Smooth muscle cell (in vitro differentiated cells): ENCODE results near the gene RAP2A. TPM values are rescaled to one million over a fixed set of nuclear protein-coding genes. Genes with fewer than 3 reads are reported as not detected.

Experiments used
- DNase-seq: peaks from one replicate; lab custom pipeline; 2025; ENCODE audit not compliant: unreplicated experiment; lab: John Stamatoyannopoulos, UW
- H2AFZ ChIP-seq: fragments of 200-600 bp; sonication (generic); 2 replicates; pipeline ENCODE4 v1.6.0; 2016; ENCODE audit warnings: antibody characterized with exemption, low read depth, mild to moderate bottlenecking
- H3F3A ChIP-seq: fragments of 200-600 bp; sonication (generic); 2 replicates; pipeline ENCODE4 v1.6.0; 2017; ENCODE audit warnings: antibody characterized with exemption, low read depth
- H3K27ac ChIP-seq: fragments of 200-600 bp; sonication (generic); 2 replicates; pipeline ENCODE4 v1.5.1; 2016; ENCODE audit warnings: low read depth, mild to moderate bottlenecking
- H3K27me3 ChIP-seq: fragments of 200-600 bp; sonication (generic); 2 replicates; pipeline ENCODE4 v1.6.1; 2016; ENCODE audit warnings: low read depth, mild to moderate bottlenecking
- H3K36me3 ChIP-seq: fragments of 200-600 bp; sonication (generic); 2 replicates; pipeline ENCODE4 v1.5.1; 2016; ENCODE audit warnings: low read depth
- H3K4me1 ChIP-seq: fragments of 200-600 bp; sonication (generic); 2 replicates; pipeline ENCODE4 v1.5.1; 2016; ENCODE audit warnings: low read depth
- H3K4me2 ChIP-seq: fragments of 200-600 bp; sonication (generic); 2 replicates; pipeline ENCODE4 v1.6.0; 2016; ENCODE audit warnings: mild to moderate bottlenecking
- H3K4me3 ChIP-seq: fragments of 200-600 bp; sonication (generic); 2 replicates; pipeline ENCODE4 v1.5.1; 2016; ENCODE audit warnings: mild to moderate bottlenecking
- H3K79me2 ChIP-seq: fragments of 200-600 bp; sonication (generic); 2 replicates; pipeline ENCODE4 v1.6.0; 2016; ENCODE audit warnings: low read depth, mild to moderate bottlenecking
- H3K9ac ChIP-seq: fragments of 200-600 bp; sonication (generic); 2 replicates; pipeline ENCODE4 v1.6.0; 2016; ENCODE audit warnings: low read depth
- H3K9me3 ChIP-seq: fragments of 200-600 bp; sonication (generic); replicated peaks from 2 replicates; pipeline ENCODE4 v1.5.1; 2016; ENCODE audit warnings: low read depth
- H4K20me1 ChIP-seq: fragments of 200-600 bp; sonication (generic); 2 replicates; pipeline ENCODE4 v1.6.0; 2016; ENCODE audit warnings: low read depth
- WGBS: methylation state at CpG from one replicate; pipeline ENCODE4 v1.1.7; 2016; ENCODE audit warnings: low lambda C conversion rate; 5-methylcytosine and 5-hydroxymethylcytosine counted together
- polyA plus RNA-seq: library from polyadenylated mRNA; unstranded; fragments of >200 nt; fragmentation: Nextera tagmentation; extraction: Ambion mirVana; gene quantifications from 2 replicates; pipeline ENCODE4 v1.2.1, GENCODE V29; 2016
- total RNA-seq: library from RNA; depleted of rRNA; stranded (reverse); fragments of >200 nt; gene quantifications from 2 replicates; pipeline ENCODE4 v1.2.3, GENCODE V29; 2014
- TF ChIP-seq, protein P1 (sequence below): fragments of 200-600 bp; sonication (generic); IDR thresholded peaks from 2 replicates; pipeline ENCODE4 v1.5.1; 2017; ENCODE audit warnings: borderline replicate concordance, mild to moderate bottlenecking, antibody characterized with exemption; ENCODE audit not compliant: insufficient read depth, poor library complexity, severe bottlenecking

The RAP2A gene
- total and polyA plus RNA-seq, 2 experiments from 2014 or later, result 8.5 to 24.1 TPM

DNA sequence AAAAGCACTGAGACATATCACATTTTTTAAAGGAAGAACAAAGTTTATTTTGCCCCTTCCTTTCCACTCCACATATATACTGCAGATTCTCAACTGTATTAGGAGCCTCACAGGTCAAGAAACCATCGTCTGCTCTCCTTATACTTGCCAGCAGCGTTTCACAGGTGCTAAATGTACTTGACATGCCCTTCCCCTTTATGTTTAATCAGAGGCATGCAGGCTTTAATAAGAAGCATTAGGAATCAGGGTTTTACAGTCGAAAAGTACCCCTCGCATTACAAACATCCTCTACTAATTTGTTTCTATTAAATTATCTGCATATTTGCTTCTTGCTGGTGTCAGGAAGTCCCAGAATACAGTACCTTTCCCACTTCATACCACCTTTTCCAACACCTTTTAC, 3.7 kb upstream of the RAP2A start:
- H3K4me2 ChIP-seq, result peak overlapping the region; percentile 12
- TF ChIP-seq, protein P1, sequence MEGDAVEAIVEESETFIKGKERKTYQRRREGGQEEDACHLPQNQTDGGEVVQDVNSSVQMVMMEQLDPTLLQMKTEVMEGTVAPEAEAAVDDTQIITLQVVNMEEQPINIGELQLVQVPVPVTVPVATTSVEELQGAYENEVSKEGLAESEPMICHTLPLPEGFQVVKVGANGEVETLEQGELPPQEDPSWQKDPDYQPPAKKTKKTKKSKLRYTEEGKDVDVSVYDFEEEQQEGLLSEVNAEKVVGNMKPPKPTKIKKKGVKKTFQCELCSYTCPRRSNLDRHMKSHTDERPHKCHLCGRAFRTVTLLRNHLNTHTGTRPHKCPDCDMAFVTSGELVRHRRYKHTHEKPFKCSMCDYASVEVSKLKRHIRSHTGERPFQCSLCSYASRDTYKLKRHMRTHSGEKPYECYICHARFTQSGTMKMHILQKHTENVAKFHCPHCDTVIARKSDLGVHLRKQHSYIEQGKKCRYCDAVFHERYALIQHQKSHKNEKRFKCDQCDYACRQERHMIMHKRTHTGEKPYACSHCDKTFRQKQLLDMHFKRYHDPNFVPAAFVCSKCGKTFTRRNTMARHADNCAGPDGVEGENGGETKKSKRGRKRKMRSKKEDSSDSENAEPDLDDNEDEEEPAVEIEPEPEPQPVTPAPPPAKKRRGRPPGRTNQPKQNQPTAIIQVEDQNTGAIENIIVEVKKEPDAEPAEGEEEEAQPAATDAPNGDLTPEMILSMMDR, result no peak
- no peaks in the 10 kb centered on the region for H3K9me3 ChIP-seq
- H3K79me2 ChIP-seq, result peaks cover 10% of the 10 kb centered on the region
- H3K4me1 ChIP-seq, result peaks cover 11% of the 10 kb centered on the region
- H2AFZ ChIP-seq, result no peak overlapping the region
- no peak for DNase-seq
- H4K20me1 ChIP-seq, result no peaks in the 10 kb centered on the region
- no peaks in the 10 kb centered on the region for H3F3A ChIP-seq
- H3K27me3 ChIP-seq, result no peaks in the 10 kb centered on the region
- 88% methylated on average over 4 of the region's 4 CpGs for WGBS
- H3K36me3 ChIP-seq, result no peaks in the 10 kb centered on the region
- H3K27ac ChIP-seq, result no peak overlapping the region
- H3K4me3 ChIP-seq, result no peak overlapping the region
- H3K9ac ChIP-seq, result no peak overlapping the region

DNA sequence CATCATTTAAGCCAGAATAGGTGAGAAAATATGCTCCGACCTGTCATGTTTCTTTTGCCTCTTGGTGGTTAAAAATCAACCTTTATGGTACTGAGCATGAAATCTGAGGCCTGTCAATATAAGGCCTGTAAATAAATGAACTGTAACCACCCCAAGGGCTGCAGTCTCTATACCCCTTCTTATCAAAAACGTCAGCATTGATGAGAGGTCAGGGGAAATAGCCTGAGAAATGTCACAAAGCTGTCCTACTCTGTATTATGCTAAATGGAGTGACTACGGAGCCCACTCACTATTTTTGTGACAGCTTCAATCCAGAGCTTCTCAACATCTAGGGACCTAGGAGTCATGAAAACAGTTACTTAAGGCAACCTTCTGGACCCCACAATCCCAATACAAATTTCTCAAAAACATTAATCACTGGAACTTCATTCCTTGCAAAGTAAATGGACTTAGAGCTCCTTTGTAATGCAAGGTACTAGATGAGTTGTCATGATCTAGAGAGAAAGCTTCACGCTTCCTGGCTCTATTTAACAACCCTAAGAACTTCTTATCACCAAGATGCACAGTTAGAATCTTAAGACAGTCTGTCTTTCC, 2.7 kb upstream of the RAP2A start:
- WGBS, result 81% methylated on average over 4 of the region's 4 CpGs
- TF ChIP-seq, protein P1, result no peak
- Histone ChIP-seq H3F3A (no peaks in the 10 kb centered on the region), H3K4me1 (peaks cover 20% of the 10 kb centered on the region), H4K20me1 (peaks cover 9% of the 10 kb centered on the region), H3K4me2 (peak overlapping the region; percentile 82), H3K36me3 (no peaks in the 10 kb centered on the region), H3K79me2 (peaks cover 19% of the 10 kb centered on the region), H2AFZ (no peak overlapping the region), H3K27ac (no peak overlapping the region), H3K27me3 (no peaks in the 10 kb centered on the region), H3K9me3 (no peaks in the 10 kb centered on the region), H3K4me3 (no peak overlapping the region), H3K9ac (no peak overlapping the region)
- DNase-seq, result no peak

DNA sequence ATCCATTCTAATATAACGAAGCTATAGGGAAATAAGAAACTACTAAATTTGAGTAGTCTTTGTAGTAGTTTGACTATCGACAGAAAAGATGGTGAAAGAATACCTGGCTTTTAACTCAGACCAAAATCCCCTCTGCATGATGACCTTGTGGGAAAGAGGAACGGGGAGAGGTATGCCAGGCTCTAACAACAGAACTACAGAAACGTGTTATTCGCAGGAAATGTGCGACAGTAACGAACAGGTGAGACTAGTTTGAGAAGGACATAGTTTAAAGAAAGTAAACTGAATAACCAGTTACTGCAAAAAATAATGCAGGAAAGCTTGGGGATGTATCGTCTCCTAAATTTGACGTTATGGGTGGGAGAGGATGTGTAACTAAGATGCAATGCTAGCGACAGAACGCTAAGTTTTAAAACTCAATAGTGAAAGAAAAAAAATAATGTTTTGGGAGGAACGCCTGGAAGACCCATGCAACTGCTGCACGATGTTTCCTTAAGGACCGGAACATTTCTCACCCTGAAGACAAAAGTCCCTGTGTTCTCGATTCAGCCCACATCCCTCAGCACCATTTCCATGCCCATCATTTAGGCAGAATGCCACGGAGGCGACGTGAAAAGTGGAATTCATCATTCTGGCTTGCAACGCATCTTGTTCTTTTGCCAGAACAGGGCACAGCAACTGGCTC, 1.6 kb upstream of the RAP2A start:
- H3F3A ChIP-seq, result no peaks in the 10 kb centered on the region
- WGBS, result 15% methylated on average over 19 of the region's 19 CpGs
- H3K4me3 ChIP-seq, result peak overlapping the region; percentile 59
- peak overlapping the region; percentile 82 for H3K4me2 ChIP-seq
- H2AFZ ChIP-seq, result peak overlapping the region; percentile 81
- peaks cover 30% of the 10 kb centered on the region for H3K79me2 ChIP-seq
- peak overlapping the region; percentile 31 for H3K27ac ChIP-seq
- H3K9ac ChIP-seq, result peak overlapping the region; percentile 50
- no peaks in the 10 kb centered on the region for H3K36me3 ChIP-seq
- no peaks in the 10 kb centered on the region for H3K27me3 ChIP-seq
- no peak for DNase-seq
- peaks cover 30% of the 10 kb centered on the region for H3K4me1 ChIP-seq
- TF ChIP-seq, protein P1, result no peak
- peaks cover 20% of the 10 kb centered on the region for H4K20me1 ChIP-seq
- H3K9me3 ChIP-seq, result no peaks in the 10 kb centered on the region
